Testis (tissue), 2 donors: ENCODE results near the gene TUBGCP3.

Source experiments
- POLR2A ChIP-seq: fragments of 450-650 bp; IDR thresholded peaks from one replicate; pipeline ENCODE4 v1.6.1; 2017; ENCODE audit warnings: antibody characterized with exemption, mild to moderate bottlenecking, moderate library complexity
- TF ChIP-seq, protein P1 (sequence below), 3 experiments: fragments of 450-650 bp in 2 of 3; fragments of 200-600 bp in 1 of 3; sonication (generic) in 1 of 3; IDR thresholded peaks; one replicate each; pipeline ENCODE4 v1.5.1; 2016 to 2019; ENCODE audit warnings: antibody characterized with exemption in 3 of 3, mild to moderate bottlenecking in 2 of 3, moderate library complexity in 1 of 3

DNA sequence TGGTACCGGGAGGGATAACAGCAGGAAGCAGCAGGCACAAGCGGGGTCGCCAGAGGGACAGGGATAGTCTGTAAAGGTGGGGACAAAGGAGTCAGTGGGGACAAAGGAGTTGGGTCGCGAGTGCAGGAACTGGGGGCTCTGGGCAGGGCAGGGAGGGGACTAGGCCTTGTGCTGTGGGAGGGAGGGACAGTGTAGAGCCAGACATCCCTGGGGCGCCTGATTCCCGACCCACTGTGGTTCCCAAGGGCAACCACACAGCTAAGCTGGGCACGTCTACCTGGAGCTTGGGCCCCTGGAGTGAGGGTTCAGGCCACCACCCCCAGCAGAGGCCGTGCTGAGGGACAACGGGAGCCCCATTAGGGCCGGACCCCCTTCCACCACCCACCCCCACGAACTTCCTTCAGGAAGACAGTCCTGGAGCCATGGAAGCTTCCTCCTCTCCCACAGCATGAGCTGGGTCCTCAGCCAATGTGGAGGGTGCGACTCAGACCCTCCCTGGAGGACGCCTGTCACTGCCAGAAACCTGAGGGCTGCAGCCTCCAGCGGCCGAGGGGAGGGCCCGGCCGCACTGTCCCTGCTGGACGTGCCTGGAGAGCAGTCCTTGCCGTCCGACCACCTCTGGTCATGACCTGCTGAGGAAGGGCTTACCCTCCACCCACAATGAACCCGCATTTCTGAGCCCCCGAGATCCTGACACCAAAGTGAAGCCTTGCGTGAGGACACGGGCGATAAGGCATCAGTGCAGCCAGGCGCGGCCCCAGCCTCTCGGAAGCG lies 133.9 kb downstream of the TUBGCP3 start:
- TF ChIP-seq, protein P1, sequence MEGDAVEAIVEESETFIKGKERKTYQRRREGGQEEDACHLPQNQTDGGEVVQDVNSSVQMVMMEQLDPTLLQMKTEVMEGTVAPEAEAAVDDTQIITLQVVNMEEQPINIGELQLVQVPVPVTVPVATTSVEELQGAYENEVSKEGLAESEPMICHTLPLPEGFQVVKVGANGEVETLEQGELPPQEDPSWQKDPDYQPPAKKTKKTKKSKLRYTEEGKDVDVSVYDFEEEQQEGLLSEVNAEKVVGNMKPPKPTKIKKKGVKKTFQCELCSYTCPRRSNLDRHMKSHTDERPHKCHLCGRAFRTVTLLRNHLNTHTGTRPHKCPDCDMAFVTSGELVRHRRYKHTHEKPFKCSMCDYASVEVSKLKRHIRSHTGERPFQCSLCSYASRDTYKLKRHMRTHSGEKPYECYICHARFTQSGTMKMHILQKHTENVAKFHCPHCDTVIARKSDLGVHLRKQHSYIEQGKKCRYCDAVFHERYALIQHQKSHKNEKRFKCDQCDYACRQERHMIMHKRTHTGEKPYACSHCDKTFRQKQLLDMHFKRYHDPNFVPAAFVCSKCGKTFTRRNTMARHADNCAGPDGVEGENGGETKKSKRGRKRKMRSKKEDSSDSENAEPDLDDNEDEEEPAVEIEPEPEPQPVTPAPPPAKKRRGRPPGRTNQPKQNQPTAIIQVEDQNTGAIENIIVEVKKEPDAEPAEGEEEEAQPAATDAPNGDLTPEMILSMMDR (IDR thresholded peaks at IDR 0.05): no peak
- TF ChIP-seq POLR2A: no peak
